PC-3 (cell line): ENCODE data around the gene RPS6KA6. TPM values are rescaled to one million over a fixed set of nuclear protein-coding genes. Genes with fewer than 3 reads are reported as not detected.

Source experiments
- ATAC-seq: fragments of 200-7000 bp; cut with Tn5 transposase; 2 replicates; pipeline ENCODE4 v1.9.1; 2020; ENCODE audit warnings: mild to moderate bottlenecking, moderate library complexity
- BruUV-seq: library from RNA; stranded (reverse); fragments of 400-500 nt; replicated peaks from 2 replicates; lab custom pipeline; 2021; lab: Mats Ljungman, UMichigan
- CTCF ChIA-PET: fragments of 300-600 bp; sonication (Branson Sonifier 250); formaldehyde crosslinking; loops from one replicate; lab custom pipeline; 2022; ENCODE audit warnings: antibody characterized with exemption; lab: Charles Lee
- POLR2A ChIA-PET: fragments of 300-600 bp; sonication (Branson Sonifier 250); formaldehyde crosslinking; loops from one replicate; lab custom pipeline; 2022; ENCODE audit warnings: antibody characterized with exemption; ENCODE audit not compliant: unreplicated experiment; lab: Charles Lee
- DNase-seq: peaks from one replicate; pipeline ENCODE4 v3.0.0-alpha.2; 2015
- H2AFZ ChIP-seq: fragments of 300-600 bp; sonication (generic); 2 replicates; pipeline ENCODE4 v1.6.0; 2016; ENCODE audit warnings: antibody characterized with exemption, low read length
- H3F3A ChIP-seq: fragments of 300-600 bp; sonication (generic); one replicate; pipeline ENCODE4 v1.6.0; 2017; ENCODE audit warnings: antibody characterized with exemption, low read length, control low read depth, mild to moderate bottlenecking; ENCODE audit not compliant: unreplicated experiment
- H3K27ac ChIP-seq: fragments of 300-600 bp; sonication (generic); 2 replicates; pipeline ENCODE4 v1.5.1; 2016; ENCODE audit warnings: mild to moderate bottlenecking, low read length
- H3K27me3 ChIP-seq: fragments of 300-600 bp; sonication (generic); 2 replicates; pipeline ENCODE4 v1.6.1; 2016; ENCODE audit warnings: low read length, mixed read lengths
- H3K36me3 ChIP-seq: fragments of 300-600 bp; sonication (generic); 2 replicates; pipeline ENCODE4 v1.6.1; 2016; ENCODE audit warnings: low read depth, mixed run types, low read length, mixed read lengths
- H3K4me1 ChIP-seq: fragments of 300-600 bp; sonication (generic); 2 replicates; pipeline ENCODE4 v1.5.1; 2016; ENCODE audit warnings: low read length; ENCODE audit not compliant: insufficient read depth
- H3K4me2 ChIP-seq: fragments of 300-600 bp; sonication (generic); 2 replicates; pipeline ENCODE4 v1.6.0; 2016; ENCODE audit warnings: low read length
- H3K4me3 ChIP-seq: fragments of 300-600 bp; sonication (generic); 2 replicates; pipeline ENCODE4 v1.5.1; 2016; ENCODE audit warnings: mild to moderate bottlenecking, low read length, mixed read lengths
- H3K79me2 ChIP-seq: fragments of 300-600 bp; sonication (generic); 2 replicates; pipeline ENCODE4 v1.6.1; 2017; ENCODE audit warnings: low read length, mixed read lengths
- H3K9ac ChIP-seq: fragments of 300-600 bp; sonication (generic); 2 replicates; pipeline ENCODE4 v1.6.0; 2016; ENCODE audit warnings: mild to moderate bottlenecking, low read length
- H3K9me2 ChIP-seq: fragments of 300-600 bp; sonication (generic); replicated peaks from 2 replicates; pipeline ENCODE4 v1.6.1; 2016; ENCODE audit warnings: mixed run types, low read length, mixed read lengths
- H3K9me3 ChIP-seq: fragments of 300-600 bp; sonication (generic); 2 replicates; pipeline ENCODE4 v1.6.1; 2016; ENCODE audit warnings: low read length, mixed read lengths
- H4K20me1 ChIP-seq: fragments of 300-600 bp; sonication (generic); 2 replicates; pipeline ENCODE4 v1.6.1; 2016; ENCODE audit warnings: low read length, mixed read lengths
- CTCF ChIP-seq: fragments of 300-600 bp; sonication (generic); conservative IDR thresholded peaks from 2 replicates; pipeline ENCODE4 v1.5.1; 2017; ENCODE audit warnings: antibody characterized with exemption, low read depth, mild to moderate bottlenecking, low read length
- EZH2 ChIP-seq: fragments of 300-600 bp; sonication (generic); IDR thresholded peaks from one replicate; pipeline ENCODE4 v1.6.1; 2017; ENCODE audit warnings: antibody characterized with exemption, mild to moderate bottlenecking, low read length; ENCODE audit not compliant: unreplicated experiment
- EZH2phosphoT487 ChIP-seq: fragments of 300-600 bp; sonication (generic); IDR thresholded peaks from 2 replicates; pipeline ENCODE4 v1.6.1; 2018; ENCODE audit warnings: mild to moderate bottlenecking, antibody characterized with exemption, low read length, borderline replicate concordance
- intact Hi-C: fragments of 100-400 bp; cut with micrococcal nuclease; formaldehyde crosslinking; loops from 2 replicates; pipeline ENCODE4 v1.9.0; 2023
- total RNA-seq: library from RNA; depleted of rRNA; stranded (reverse); fragments of >200 nt; gene quantifications from 2 replicates; pipeline ENCODE4 v1.2.3, GENCODE V29; 2014

Gene RPS6KA6
- total RNA-seq, 1 experiment from 2014 or later: 3.6 TPM

GRCh38 chrX:84170931-84171330, 17.1 kb downstream of the RPS6KA6 start:
- ChIA-PET POLR2A (no interaction called here), CTCF (no interaction called here)
- BruUV-seq: no TSS peak
- DNase-seq (no peak), ATAC-seq (no peak)
- TF ChIP-seq EZH2phosphoT487: no peak
- no peak for TF ChIP-seq CTCF
- no peak for TF ChIP-seq EZH2
- Histone ChIP-seq H3K4me2 (no peak overlapping the region), H2AFZ (no peak overlapping the region), H3K9me2 (no peaks in the 10 kb centered on the region), H3K27ac (no peak overlapping the region), H4K20me1 (no peaks in the 10 kb centered on the region), H3K36me3 (no peaks in the 10 kb centered on the region; the same call in 1 of the 2 replicates), H3K79me2 (peaks cover 13% of the 10 kb centered on the region), H3K9ac (no peak overlapping the region), H3K9me3 (no peaks in the 10 kb centered on the region), H3K4me1 (peaks cover 50% of the 10 kb centered on the region), H3K4me3 (no peak overlapping the region), H3F3A (peaks cover 3% of the 10 kb centered on the region), H3K27me3 (no peaks in the 10 kb centered on the region)
- intact Hi-C loops: no loop called here

DNA sequence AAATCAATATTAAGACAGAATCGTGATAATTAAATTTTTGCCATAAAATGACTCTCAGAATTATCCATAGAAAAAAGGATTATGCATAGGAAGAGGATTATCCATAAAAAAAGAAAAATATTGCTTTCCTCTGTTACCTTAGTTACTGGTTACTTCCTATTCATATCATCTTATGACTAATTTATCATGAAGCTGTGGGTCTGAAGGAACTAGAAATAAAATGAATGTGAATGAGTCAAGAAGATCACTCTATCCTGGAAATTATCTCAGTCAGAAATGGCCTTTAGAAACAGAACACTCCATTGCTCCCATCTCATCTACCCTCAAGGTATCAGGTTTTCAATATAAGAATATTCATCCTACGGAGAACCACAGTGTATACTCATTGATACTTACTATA, 19.4 kb downstream of the RPS6KA6 start:
- ChIA-PET CTCF (no interaction called here), POLR2A (no interaction called here)
- H3K9ac ChIP-seq: peak overlapping the region; percentile 63
- H3K27me3 ChIP-seq: no peaks in the 10 kb centered on the region
- peaks cover 3% of the 10 kb centered on the region for H3F3A ChIP-seq
- no peaks in the 10 kb centered on the region for H3K9me2 ChIP-seq
- peak overlapping the region; percentile 73 for H3K4me2 ChIP-seq
- TF ChIP-seq EZH2phosphoT487 (no peak), CTCF (no peak), EZH2 (no peak)
- no peaks in the 10 kb centered on the region; the same call in 1 of the 2 replicates for H3K36me3 ChIP-seq
- BruUV-seq: no TSS peak
- no peaks in the 10 kb centered on the region for H3K9me3 ChIP-seq
- peaks cover 27% of the 10 kb centered on the region for H3K79me2 ChIP-seq
- peak overlapping the region; percentile 22 for H3K4me3 ChIP-seq
- ATAC-seq (peak; percentile 82), DNase-seq (peak; percentile 53)
- peak overlapping the region; percentile 94 for H3K27ac ChIP-seq
- intact Hi-C loops: loop anchor here (1.0 kb wide), 1 partner anchor 8 kb away; no protein-coding TSS in a partner anchor
- H4K20me1 ChIP-seq: no peaks in the 10 kb centered on the region
- peaks cover 39% of the 10 kb centered on the region for H3K4me1 ChIP-seq
- H2AFZ ChIP-seq: no peak overlapping the region

DNA sequence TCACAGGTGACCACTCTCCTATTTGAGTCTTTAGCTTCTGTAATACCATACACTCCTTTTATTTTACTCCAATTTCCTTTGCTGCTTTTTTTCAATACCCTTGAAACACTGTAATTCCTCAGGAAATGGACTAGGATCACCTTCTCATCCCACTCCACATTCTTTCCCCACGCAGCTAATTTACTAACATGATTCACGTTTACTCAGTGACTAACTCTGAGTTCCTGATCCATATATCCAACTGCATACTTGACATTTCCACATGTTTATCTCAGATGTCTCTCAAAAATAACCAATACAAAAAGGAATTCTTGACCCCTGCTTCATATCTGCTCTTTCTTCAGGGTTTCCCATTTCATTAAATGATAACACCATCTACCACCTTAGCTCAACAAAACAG, 19.9 kb downstream of the RPS6KA6 start:
- intact Hi-C loops: loop anchor here (1.0 kb wide), 1 partner anchor 8 kb away; no protein-coding TSS in a partner anchor

More for the DNA sequence above, 19.9 kb downstream of the RPS6KA6 start:
- no peaks in the 10 kb centered on the region; the same call in 1 of the 2 replicates for H3K36me3 ChIP-seq
- DNase-seq (peak; percentile 82), ATAC-seq (peak; percentile 90)
- H3K9me2 ChIP-seq: no peaks in the 10 kb centered on the region
- H2AFZ ChIP-seq: no peak overlapping the region
- no peaks in the 10 kb centered on the region for H4K20me1 ChIP-seq
- peak overlapping the region; percentile 73 for H3K4me2 ChIP-seq
- no peaks in the 10 kb centered on the region for H3K27me3 ChIP-seq
- ChIA-PET POLR2A (no interaction called here), CTCF (no interaction called here)
- H3K9ac ChIP-seq: peak overlapping the region; percentile 63
- peaks cover 34% of the 10 kb centered on the region for H3K4me1 ChIP-seq
- H3K9me3 ChIP-seq: no peaks in the 10 kb centered on the region
- peak overlapping the region; percentile 94 for H3K27ac ChIP-seq
- no peaks in the 10 kb centered on the region for H3F3A ChIP-seq
- no TSS peak for BruUV-seq
- TF ChIP-seq CTCF: no peak
- TF ChIP-seq EZH2phosphoT487: no peak
- no peak for TF ChIP-seq EZH2
- peaks cover 27% of the 10 kb centered on the region for H3K79me2 ChIP-seq
- peak overlapping the region; percentile 22 for H3K4me3 ChIP-seq
